HG03565 (cell line): Measurements from ENCODE around the gene TMIGD3.
"Not testable (repeated sequence)": the region's sequence is repeated elsewhere in the genome, so short reads cannot be mapped to it uniquely, and the experiment has no call there.

Experiments used
- ATAC-seq: cut with Tn5 transposase; IDR thresholded peaks from one replicate; pipeline ENCODE4 v1.9.1; 2021; ENCODE audit warnings: mild to moderate bottlenecking, moderate library complexity; ENCODE audit not compliant: unreplicated experiment

TMIGD3 gene

GRCh38 chr1:111503585-111504060, at the start of gene TMIGD3, which contains the start of gene ADORA3:
Gene TMIGD3, minus strand, starts transcription at chr1:111503633. Its CDS starts 279 bp downstream, at chr1:111503354.
Gene ADORA3, minus strand, starts transcription at chr1:111503633. Its CDS starts 279 bp downstream, at chr1:111503354.
- ATAC-seq, result no peak

GRCh38 chr1:111553196-111553595, 49.8 kb upstream of the TMIGD3 start:
- no peak for ATAC-seq

GRCh38 chr1:111552587-111552986, 49.2 kb upstream of the TMIGD3 start:
- no peak for ATAC-seq

- no peak for ATAC-seq
Observed at GRCh38 chr1:111551623-111552411, 48.4 kb upstream of the TMIGD3 start.

GRCh38 chr1:111547786-111548185, 44.4 kb upstream of the TMIGD3 start:
- ATAC-seq, result not testable (repeated sequence)

- no peak for ATAC-seq
Observed at GRCh38 chr1:111542187-111542586, 38.8 kb upstream of the TMIGD3 start.

GRCh38 chr1:111541721-111542120, 38.3 kb upstream of the TMIGD3 start:
- no peak for ATAC-seq

GRCh38 chr1:111540928-111541327, 37.5 kb upstream of the TMIGD3 start:
- ATAC-seq, result no peak

GRCh38 chr1:111538343-111539025, 35.1 kb upstream of the TMIGD3 start:
- no peak for ATAC-seq

- ATAC-seq, result no peak
Observed at GRCh38 chr1:111535256-111536191, 32.1 kb upstream of the TMIGD3 start.

- ATAC-seq, result no peak
Observed at GRCh38 chr1:111520053-111520452, 16.6 kb upstream of the TMIGD3 start.

GRCh38 chr1:111517469-111518225, 14.2 kb upstream of the TMIGD3 start:
- ATAC-seq, result no peak

- no peak for ATAC-seq
Observed at GRCh38 chr1:111516005-111516535, 12.6 kb upstream of the TMIGD3 start.

- ATAC-seq, result no peak
Observed at GRCh38 chr1:111515291-111516004, 12.0 kb upstream of the TMIGD3 start.

GRCh38 chr1:111513410-111514020, 10.1 kb upstream of the TMIGD3 start:
- no peak for ATAC-seq

GRCh38 chr1:111512931-111513330, 9.5 kb upstream of the TMIGD3 start:
- no peak for ATAC-seq

- no peak for ATAC-seq
Observed at GRCh38 chr1:111512132-111512889, 8.9 kb upstream of the TMIGD3 start.

- no peak for ATAC-seq
Observed at GRCh38 chr1:111511370-111511769, 7.9 kb upstream of the TMIGD3 start.
